ENCODE data around the gene MINAR2.

The MINAR2 gene, protein sequence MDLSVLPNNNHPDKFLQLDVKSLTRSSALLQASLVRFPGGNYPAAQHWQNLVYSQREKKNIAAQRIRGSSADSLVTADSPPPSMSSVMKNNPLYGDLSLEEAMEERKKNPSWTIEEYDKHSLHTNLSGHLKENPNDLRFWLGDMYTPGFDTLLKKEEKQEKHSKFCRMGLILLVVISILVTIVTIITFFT

DNA sequence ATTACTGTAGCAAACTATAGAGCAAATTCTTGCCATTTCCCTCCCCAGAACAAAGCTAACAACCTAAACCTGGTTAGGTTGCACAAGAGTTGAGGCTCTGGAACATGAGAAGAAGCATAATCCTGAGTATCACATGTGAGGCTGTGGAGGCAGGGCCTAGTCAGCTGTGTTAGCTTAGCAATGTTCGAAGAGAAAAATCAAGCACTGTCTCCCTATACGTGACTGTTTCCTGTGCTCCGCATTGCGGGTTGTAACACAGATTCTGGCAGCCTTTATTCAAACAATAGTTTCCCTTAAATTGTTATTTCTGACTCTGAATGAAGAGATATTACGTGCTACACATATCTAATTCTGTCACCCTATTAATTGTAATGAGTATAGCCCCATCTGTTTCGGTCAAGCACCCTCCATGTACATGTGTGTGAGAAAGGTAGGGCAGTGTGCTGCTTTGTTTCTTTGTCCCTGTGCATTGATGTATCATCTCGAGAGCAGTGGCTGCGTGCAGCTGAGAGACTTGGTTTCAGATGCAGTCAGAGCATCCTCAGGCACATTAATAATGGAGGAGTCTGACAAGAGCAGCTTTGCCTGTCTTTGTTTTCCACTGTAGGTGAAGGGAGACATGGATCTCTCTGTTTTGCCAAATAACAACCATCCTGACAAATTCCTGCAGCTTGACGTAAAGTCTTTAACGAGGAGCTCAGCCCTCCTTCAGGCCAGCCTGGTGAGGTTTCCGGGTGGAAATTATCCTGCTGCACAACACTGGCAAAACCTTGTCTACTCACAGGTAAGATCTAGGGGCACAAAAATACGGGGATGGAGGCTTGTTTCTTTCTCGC is at the start of gene MINAR2:
Gene MINAR2, plus strand, starts transcription at position 523 of the 836 bp plus-strand sequence. Its CDS starts 97 bp downstream, at position 620.
- no peak for DNase-seq

DNA sequence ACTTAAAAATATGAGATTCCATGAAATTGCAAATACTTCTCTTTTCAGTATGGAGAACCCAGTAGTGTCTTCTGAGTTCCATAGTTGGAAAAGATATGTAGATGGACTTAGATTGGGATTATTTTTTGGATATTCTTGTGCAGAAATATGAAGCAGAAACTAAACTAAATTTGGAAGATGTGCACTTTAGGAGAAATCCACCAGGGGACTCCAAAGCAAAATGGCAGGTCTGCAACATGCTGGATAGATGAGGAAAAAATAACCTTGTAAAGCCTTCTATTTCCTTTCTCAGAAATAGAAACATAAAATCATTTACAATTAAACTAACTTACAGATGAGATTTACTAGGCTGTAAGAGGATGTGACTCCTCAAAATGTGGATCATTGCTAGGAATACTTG is 49.2 kb upstream of the MINAR2 start:
- no peak for DNase-seq

DNA sequence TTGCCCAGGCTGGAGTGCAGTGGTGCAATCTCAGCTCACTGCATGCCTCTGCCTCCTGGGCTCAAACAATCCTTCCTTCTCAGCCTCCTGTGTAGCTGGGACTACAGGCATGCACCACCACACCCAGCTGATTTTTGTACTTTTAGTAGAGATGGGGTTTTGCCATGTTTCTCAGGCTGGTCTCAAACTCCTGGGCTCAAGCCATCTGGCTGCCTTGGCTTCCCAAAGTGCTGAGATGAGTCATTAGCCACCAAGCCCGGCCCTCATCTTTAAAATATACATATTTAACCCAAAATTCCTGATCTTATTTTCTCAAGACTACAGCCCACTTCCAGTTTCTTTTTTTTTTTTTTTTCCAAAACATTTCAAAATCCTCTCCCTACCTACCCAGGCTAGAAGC is 31.7 kb upstream of the MINAR2 start:
- DNase-seq, result no peak

DNA sequence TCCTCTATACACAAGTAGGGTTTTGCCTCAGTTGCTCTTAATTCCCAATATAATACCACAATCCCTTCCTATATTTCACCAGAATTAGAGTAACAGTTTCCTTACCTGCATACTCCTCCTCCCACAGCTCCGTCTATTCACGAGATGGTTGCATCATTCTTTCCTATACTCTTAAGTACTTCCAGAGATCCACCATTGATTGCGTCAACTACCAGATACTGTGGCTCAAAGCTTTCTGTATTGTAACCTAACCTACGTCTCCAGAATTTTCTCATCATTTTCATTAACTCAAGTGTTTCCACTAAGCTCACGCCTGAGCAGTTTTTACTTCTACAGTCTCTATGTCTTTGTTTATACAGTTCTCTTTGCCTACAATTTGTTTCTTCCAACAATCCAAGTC is 31.2 kb upstream of the MINAR2 start:
- no peak for DNase-seq

DNA sequence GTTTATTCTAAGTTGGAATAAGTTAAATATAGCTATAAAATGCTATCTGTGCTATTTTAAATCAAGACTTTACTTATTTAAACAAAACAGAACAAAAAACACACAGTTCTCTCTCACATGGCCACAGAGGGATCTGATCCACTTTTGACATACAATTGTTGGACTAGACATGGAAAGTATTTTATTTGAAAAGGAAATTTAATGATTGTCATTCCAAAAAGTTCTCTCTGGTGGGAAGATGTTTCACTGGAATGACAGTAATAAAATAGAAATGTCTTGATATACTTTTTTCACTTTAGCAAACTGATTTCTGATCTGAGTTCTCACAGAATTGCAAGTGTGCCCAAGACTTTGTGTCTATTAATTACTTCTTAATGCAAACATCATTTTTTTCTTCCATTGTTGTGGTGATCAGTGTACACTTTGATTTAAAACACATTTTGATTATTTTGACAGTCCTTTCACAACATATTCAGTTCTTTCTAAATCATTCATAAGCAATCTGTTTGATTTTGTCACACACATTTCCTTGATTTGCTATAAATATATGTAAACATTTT is 30.1 kb upstream of the MINAR2 start:
- DNase-seq, result no peak

DNA sequence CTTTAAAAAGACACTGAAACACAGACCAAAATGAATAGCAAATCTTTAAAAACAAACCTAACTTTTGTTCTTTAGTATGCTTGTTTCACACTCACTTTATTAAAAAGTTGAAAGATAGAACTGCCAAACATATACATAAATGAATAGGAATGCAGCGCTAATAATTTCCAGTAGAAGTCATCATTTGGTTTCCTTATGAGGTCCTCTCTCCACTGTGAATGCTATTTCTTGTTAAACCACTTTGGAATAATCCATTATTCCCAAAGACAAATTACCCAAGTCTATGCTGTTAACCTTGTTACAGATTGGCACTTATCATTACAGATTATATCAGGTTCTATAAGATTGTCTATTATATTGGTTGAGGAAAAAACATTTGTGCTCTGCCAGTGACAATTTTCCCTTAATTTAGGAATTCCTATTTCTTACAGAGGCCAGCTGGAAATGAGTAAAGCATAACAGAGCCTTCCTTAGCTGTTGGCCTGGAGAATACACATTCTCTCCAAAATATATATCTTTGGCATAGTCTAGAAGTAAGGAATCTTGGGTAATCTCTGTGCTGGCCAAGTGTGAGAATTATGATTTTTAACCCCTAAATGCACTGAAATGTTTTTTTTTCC is 29.3 kb upstream of the MINAR2 start:
- no peak for DNase-seq

DNA sequence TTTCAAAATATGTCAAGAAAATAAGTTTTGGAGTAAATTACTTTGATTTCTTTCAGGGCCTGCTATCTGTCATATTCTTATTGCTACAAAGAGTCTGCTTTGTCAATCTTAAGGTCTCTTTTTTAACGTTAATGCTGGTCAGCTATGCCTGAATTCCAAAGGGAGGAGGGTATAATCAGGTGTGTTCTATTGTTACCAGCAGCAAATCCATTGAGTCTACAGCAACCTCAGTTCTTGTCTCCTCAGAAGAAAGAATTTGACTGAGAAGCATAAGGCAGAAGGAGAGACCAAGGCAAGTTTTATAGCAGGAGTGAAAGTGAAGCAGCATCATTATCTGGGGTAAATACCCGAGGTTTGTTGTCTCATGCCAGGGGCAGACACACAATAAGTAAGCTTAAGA is 23.7 kb upstream of the MINAR2 start:
- DNase-seq, result no peak

DNA sequence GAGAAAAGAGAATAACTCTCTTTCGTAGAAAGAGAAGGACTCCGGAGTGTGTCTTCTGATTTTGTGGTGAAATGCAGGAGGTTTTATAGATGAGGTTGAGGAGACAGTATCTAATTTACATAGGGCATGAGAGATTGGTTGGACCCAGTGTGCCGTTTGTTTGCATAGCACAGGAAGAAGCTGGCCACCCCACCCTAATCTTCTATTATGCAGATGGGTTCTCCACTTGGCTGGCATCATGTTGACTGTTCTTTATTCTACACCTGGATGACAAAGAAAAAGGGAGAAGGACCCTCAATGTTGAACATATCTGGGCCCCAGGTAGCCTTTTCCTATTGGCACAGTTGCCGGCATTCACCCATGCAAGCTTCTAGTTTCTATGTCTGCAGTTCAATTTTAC is 23.2 kb upstream of the MINAR2 start:
- DNase-seq, result no peak

DNA sequence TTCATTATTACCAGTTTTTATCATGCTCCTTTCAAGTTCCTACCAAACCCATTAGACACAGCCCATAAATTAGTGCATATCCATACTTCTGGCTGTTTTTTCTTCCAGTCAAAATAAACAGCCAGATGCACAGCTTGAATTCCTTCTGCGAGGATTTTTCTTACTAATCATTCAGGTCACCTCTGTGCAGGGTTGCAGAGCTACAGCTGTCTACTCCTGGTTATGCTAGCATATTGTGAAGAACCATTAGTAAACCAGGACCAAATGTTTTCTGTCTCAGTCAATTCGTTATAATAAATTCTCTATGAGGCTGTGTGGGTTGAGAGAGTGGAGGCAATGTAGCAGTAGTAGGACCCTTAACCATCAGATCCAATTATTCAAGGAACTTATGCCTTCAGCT is 8.1 kb upstream of the MINAR2 start:
- DNase-seq, result no peak

DNA sequence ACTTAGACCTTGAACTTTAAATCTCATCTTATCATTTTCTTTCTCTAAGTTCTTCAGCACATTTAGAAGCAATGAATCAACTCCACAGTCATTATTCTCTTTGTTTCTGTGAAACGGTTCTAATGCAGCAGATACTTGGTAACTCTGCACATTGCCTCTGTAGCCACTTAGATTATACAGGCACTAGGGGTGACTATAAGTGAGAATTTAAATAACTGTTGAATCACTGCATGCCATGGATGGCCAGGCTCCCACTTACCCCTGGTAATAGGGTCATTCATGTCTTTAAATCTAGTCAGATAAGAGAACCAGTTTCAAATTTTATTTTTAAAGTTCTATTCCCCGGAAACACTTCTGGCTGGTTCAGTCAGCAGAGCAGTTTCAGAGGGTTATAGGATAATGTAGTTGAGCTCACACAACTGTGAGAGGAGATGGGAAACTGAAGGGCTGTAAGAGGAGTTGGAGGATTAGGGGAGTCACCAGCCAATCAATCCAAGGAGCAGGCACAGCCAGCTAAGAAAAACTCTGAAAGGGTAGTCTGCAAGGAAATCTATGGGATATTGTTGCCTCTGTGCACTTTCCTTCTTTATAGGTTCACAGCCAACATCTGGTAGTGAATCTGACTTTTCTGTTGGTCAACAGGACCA is 4.2 kb upstream of the MINAR2 start:
- DNase-seq, result no peak

DNA sequence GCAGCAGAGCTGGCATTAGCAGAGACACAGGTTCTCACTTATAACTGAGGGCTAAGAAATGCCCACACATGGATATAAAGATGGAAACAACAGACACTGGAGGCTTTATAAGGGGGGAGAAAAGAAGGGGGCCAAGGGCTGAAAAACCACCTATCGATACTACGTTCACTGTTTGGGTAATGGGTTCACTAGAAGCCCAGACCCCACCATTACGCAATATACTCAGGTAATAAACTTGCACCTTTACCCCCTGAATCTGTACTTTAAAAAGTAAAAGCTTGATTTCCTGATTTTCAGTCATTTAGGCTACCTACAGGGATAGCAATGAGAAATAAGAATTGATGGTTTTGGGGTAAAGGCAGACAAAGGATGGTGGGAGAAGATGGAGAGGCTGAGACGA is 1.9 kb upstream of the MINAR2 start:
- DNase-seq, result no peak

DNA sequence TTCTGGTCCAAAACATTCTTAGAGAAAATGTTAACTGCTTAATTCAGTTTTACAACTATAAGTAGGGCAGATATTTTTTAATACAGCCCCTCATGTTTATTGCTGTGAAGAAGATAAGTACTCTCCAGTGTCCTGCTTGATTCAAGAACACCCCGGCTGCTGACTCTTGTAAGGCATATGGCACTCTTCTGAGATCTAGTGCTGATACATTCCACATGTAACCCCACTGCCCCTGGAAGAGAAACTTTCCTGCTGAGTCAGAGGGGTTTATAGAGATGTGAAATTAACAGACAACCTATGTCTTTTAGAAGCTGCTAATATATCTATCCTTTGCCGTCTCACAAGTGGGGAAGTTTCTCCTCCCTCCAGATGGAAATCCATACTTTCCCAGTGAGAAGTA is 1.0 kb upstream of the MINAR2 start:
- no peak for DNase-seq

DNA sequence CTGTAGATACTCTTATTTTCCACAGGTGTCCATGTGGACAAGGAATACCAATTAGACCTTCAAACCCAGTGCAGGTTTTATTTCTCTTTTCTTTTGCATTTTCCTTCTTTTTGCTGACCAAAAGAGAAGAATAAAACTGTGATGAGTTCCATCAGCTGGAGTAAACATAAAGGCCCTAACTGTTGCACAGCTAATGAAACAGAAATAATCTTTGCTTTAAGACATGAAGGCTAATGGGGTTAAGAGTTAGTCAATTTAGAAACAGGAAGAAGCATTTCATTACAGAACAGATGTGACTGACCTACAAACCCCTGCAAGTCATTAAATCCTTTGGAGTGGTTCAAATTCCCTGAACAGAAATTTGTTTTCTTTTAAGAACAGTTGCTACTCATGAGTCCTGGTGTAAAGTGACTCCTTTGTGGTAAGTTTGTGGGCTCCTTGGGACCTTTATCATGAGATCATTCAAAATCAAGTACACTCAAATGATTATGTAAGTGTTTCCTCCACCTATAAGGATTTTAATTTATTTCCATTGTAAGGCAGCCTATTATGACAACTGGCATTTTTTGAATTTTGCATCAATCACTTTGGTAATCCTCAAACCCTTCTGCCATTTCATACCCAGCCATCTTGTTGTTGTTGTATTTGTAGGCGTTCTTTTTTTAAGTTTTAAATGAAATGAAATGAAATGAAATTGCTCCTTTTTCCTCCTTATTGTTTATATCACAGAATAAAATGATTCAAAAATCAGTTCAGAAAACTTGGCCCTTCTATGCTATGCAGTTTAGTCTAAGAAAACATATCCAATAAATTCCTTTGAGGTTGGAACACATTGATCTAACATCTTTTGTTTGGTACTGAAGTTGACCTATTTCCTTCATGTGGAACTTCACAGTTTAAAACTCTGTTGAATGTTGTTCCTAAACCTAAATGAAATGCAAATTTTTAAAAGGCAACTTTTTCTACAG is 1.3 kb downstream of the MINAR2 start:
- DNase-seq, result no peak

DNA sequence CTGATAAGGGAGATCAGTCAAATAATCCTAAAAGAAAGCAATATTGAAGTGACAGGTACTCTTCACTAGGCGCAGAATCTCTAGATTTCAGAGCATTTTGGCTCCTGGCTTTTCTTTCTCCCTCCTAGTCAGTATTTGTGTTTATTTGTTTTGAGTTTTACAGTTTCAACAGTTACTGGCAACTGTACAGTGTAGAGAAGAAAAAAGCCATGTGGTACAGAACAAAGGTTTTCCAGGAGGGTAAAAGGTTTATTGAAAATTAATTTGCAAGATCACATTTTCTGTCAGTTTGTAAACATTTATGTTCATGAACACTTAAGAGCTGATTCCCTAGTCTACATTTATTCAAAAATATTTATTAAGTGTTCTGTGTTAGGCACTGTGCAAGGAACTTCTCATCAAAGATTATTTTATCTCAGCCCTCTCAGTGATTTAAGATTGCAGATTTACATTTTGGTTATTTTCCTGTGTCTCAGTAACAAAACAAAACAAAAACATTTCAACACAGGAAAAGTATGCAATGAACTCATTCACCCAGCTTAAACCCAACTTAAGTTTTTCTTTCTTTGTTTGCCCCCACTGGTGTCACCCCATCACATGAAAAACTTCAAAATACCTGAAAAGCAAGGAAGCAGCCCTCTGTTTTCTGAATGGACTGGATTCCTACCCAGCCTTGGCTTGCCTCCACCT is 12.9 kb downstream of the MINAR2 start:
- DNase-seq, result no peak

DNA sequence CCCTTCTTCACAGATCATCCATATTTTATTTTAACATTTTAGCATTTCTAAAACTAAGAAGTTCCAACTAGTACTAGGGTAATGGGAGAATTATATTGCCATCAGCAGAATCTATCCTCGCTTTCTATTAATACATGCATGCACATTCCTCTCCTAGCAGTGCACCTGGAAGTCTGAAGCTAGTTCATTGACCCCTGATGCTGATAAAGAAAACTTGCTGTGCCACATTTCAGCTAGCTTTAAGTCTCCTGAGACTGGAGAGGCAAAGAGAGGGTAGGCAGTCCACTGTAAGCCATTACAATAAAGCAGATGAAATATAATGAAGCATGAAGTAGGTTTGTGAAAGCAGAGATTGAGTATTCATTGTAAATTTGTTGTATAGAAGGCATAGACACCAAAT is 15.8 kb downstream of the MINAR2 start:
- no peak for DNase-seq

DNA sequence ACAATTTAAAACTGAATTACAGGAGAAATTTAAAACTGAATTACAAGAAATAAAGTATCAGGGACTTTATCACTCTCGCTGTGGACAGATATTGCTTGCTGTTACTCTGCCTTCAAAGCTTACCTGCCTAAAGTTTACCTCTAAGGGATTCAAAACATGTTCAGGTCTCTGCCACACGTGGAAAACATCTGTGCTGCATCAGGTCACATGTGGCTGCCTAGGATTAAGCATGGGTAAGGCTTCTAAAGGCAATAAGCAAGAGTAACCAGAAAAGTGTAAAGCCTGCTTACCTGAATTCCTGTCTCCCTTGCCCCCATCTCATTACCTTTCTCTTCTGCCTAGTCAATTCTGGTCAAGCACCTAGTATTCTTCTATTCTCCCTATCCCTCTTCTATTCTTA is 18.9 kb downstream of the MINAR2 start:
- DNase-seq, result no peak

DNA sequence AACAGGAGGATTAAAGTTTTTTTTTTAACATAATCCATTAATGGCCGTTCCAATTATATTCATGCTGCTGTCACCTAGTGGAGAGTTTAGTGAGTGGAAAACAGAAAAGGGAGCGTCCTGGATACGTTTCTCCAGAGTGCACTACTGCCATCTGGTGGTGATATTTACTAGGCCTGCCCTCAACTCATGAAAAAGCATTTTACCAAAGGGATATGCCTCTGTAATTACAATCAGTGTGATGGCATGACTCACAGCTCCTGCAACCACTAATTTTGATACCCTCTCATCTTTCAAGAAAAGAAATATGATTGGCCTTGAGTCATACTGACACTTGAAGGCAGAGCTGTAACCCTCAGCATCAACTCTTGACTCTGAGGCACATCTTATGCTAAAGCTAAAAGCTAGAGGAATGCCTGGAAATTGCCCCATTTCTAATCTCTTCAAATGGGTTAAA is 20.1 kb downstream of the MINAR2 start:
- peak; percentile 28 to 67 for DNase-seq

DNA sequence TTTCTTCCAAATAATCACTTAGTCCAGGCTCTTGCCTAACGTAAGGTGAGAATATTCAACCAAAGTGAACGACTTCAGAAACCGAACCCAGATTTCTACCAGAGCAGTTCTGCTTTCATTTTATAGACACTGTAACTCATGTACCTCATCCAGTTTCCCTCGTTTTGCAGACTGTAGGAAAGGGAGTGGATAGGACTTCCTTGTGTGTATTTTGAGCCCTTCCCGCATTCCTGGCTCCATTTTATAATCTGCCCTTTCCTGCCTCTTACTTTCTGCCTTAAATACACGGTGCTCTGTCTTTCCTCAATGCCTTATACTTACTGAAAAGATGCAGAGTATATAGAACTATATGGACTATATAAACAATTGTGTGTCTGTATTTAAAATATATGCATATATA is 20.8 kb downstream of the MINAR2 start:
- DNase-seq, result no peak

DNA sequence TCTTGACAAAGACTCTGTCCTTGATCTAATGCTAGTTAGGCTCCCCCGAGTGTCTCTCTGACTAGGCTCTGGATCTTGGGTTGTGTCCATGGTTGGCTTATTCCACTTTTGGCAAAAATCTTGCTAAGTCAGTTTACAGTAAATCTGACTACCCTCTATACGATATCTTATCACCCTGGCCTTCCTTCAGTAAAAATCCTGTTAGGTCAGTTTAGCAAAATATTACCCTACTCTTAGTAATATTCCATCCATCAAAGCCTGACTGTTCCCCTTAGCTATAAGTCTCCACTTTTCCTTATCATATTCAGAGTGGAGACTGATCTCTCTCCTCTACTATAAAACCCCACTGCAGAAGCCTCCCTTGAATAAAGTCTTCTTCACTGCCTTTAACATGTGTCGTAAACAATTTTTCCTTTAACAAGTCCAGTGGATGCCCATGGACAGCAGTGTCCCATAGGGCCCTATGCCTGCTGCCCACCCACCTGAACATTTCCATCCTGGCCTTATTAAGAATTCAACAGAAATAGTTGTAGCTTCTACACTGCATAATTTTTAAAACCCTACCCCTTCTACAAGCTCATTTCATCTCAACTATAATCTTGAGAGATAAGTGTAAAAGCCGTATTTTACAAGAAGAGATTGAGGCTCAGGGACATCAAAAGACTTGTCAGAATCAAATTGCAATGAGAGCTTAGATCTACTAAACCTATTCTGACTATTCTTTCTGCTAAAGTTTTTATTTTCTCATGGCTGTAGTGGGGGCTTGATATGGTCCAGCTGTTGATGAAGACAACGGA is 22.3 kb downstream of the MINAR2 start:
- DNase-seq, result no peak

DNA sequence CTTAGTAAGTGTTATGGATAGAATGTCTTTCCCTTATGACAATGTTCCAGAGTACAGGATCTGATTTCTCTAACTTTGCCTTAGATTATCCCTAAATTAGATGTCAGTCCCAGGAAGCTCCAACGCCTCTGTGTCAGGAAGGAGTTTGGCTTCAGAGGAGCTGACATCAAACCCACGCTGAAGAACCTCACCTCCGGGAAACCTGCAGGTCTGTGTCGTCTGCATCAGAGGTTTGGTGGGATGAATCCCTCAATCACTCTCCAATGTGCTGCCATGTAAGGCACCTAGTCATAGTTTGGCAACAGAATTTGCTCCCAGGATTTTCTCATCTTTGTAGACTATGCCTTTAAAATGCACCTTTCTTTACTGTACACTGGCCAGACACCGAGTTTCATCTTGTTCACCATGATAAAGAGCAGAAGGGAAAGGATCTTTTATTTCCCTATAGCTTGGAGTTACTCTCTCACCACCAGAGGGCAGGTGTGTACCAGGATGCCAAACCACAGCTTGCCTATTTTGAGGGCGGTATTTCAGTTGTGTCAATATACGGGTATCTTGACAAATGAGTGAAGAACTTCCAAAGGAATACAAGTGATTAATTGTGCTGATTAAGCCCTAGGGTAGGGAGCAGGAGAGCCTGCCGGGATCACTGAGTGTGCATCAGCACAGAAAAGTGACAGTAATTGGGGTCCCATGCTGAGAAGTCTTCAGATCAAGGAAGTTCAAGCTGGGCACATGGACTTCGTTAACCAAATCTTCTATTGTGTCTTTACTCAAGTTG is 23.4 kb downstream of the MINAR2 start:
- DNase-seq, result peak; percentile 6 to 44

All from CD4-positive, alpha-beta T cell treated with Interleukin-1 beta for 1 hour (primary cell).